SK-N-SH treated with all-trans-retinoic acid at 6 μM for 48 hours (cell line): ENCODE results near the gene SACS.

Experiments used
- ATAC-seq: fragments of 200-7000 bp; cut with Tn5 transposase; 3 replicates; pipeline ENCODE4 v1.9.1; 2020; ENCODE audit warnings: mild to moderate bottlenecking, moderate library complexity
- ARNTL ChIP-seq: fragments of 450-650 bp; formaldehyde crosslinking; IDR thresholded peaks from 2 replicates; pipeline ENCODE4 v1.5.0; 2020; ENCODE audit warnings: low read depth, mild to moderate bottlenecking, moderate library complexity, borderline replicate concordance
- BACH2 ChIP-seq: fragments of 250-450 bp; sonication (Bioruptor Pico); IDR thresholded peaks from 2 replicates; pipeline ENCODE4 v1.9.0; 2021; ENCODE audit warnings: mild to moderate bottlenecking, borderline replicate concordance
- CREB5 ChIP-seq: fragments of 250-450 bp; sonication (Bioruptor Pico); IDR thresholded peaks from 2 replicates; pipeline ENCODE4 v1.5.1; 2020; ENCODE audit warnings: low read depth, mild to moderate bottlenecking, moderate library complexity
- CSDC2 ChIP-seq: fragments of 250-450 bp; sonication (Bioruptor Pico); IDR thresholded peaks from 2 replicates; pipeline ENCODE4 v1.5.0; 2020; ENCODE audit warnings: mild to moderate bottlenecking, moderate library complexity
- GLIS3 ChIP-seq: fragments of 250-450 bp; sonication (Bioruptor Pico); IDR thresholded peaks from 2 replicates; pipeline ENCODE4 v1.5.0; 2020; ENCODE audit warnings: mild to moderate bottlenecking, moderate library complexity
- ISL1 ChIP-seq: fragments of 250-450 bp; sonication (Bioruptor Pico); IDR thresholded peaks from 2 replicates; pipeline ENCODE4 v2.1.2; 2022; ENCODE audit warnings: mild to moderate bottlenecking, moderate library complexity
- OSR1 ChIP-seq: fragments of 250-450 bp; sonication (Bioruptor Pico); IDR thresholded peaks from 2 replicates; pipeline ENCODE4 v1.8.0; 2022; ENCODE audit warnings: moderate library complexity, mild to moderate bottlenecking, inconsistent platforms
- PATZ1 ChIP-seq: fragments of 250-450 bp; sonication (Bioruptor Pico); IDR thresholded peaks from 2 replicates; pipeline ENCODE4 v1.8.0; 2020; ENCODE audit warnings: mild to moderate bottlenecking, moderate library complexity, borderline replicate concordance
- PPARA ChIP-seq: fragments of 250-450 bp; sonication (Bioruptor Pico); IDR thresholded peaks from 2 replicates; pipeline ENCODE4 v1.5.0; 2020; ENCODE audit warnings: mild to moderate bottlenecking, borderline replicate concordance
- RARB ChIP-seq: fragments of 250-450 bp; sonication (Bioruptor Pico); IDR thresholded peaks from 2 replicates; pipeline ENCODE4 v1.8.0; 2021; ENCODE audit warnings: mild to moderate bottlenecking, moderate library complexity
- SNAI2 ChIP-seq: fragments of 250-450 bp; sonication (Bioruptor Pico); IDR thresholded peaks from 2 replicates; pipeline ENCODE4 v1.5.0; 2020; ENCODE audit warnings: mild to moderate bottlenecking, moderate library complexity
- TCF4 ChIP-seq: fragments of 250-450 bp; sonication (Bioruptor Pico); IDR thresholded peaks from 2 replicates; pipeline ENCODE4 v1.8.0; 2021; ENCODE audit warnings: mild to moderate bottlenecking, moderate library complexity, borderline replicate concordance
- TOX ChIP-seq: fragments of 250-450 bp; sonication (Bioruptor Pico); IDR thresholded peaks from 2 replicates; pipeline ENCODE4 v1.8.0; 2021; ENCODE audit warnings: mild to moderate bottlenecking, moderate library complexity, borderline replicate concordance
- ZC3H10 ChIP-seq: fragments of 250-450 bp; sonication (Bioruptor Pico); IDR thresholded peaks from 2 replicates; pipeline ENCODE4 v1.5.1; 2021; ENCODE audit warnings: mild to moderate bottlenecking, moderate library complexity
- ZFP3 ChIP-seq: fragments of 250-450 bp; sonication (Bioruptor Pico); IDR thresholded peaks from 2 replicates; pipeline ENCODE4 v1.5.0; 2020; ENCODE audit warnings: mild to moderate bottlenecking, moderate library complexity
- ZFP30 ChIP-seq: fragments of 450-650 bp; formaldehyde crosslinking; IDR thresholded peaks from 2 replicates; pipeline ENCODE4 v1.5.0; 2022; ENCODE audit warnings: mild to moderate bottlenecking, moderate library complexity
- ZNF565 ChIP-seq: fragments of 450-650 bp; formaldehyde crosslinking; conservative IDR thresholded peaks from 2 replicates; pipeline ENCODE4 v1.5.0; 2020; ENCODE audit warnings: low read depth, mild to moderate bottlenecking, moderate library complexity
- ZNF70 ChIP-seq: fragments of 450-650 bp; formaldehyde crosslinking; IDR thresholded peaks from 2 replicates; pipeline ENCODE4 v1.5.0; 2020; ENCODE audit warnings: mild to moderate bottlenecking, moderate library complexity
- ZNF8 ChIP-seq: fragments of 450-650 bp; formaldehyde crosslinking; IDR thresholded peaks from 2 replicates; pipeline ENCODE4 v1.5.0; 2020; ENCODE audit warnings: mild to moderate bottlenecking, moderate library complexity
- TF ChIP-seq, protein P1 (sequence below): fragments of 250-450 bp; sonication (Bioruptor Pico); IDR thresholded peaks from 2 replicates; pipeline ENCODE4 v1.5.1; 2021; ENCODE audit warnings: mild to moderate bottlenecking, moderate library complexity
- TF ChIP-seq, protein P2 (sequence below): fragments of 250-450 bp; sonication (Bioruptor Pico); IDR thresholded peaks from 2 replicates; pipeline ENCODE4 v1.8.0; 2021; ENCODE audit warnings: low read depth, mild to moderate bottlenecking, moderate library complexity, borderline replicate concordance

SACS gene

DNA sequence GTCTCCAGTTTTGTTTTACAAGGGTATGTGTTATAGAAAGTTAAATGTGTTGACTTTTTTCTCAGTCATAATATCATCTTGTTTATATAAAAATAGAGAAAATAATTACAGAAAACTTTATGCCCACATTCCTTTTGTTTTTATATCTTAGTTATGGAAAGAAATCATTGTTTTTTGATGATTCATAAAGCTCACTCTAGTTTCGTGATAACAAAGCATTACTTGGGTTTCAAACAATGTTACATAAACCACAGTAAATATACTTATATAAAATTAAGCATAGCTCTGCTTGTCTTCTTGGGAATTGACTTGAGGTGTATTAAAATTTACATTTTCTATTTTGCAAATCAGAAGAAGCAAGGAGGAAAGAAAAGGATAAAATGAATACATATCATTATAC, 140.9 kb downstream of the SACS start:
- no peak for ATAC-seq
- TF ChIP-seq ZNF8 (CRISPR knock-in tag) (no peak), OSR1 (no peak), ZFP3 (CRISPR knock-in tag) (no peak), TOX (CRISPR knock-in tag) (no peak)

DNA sequence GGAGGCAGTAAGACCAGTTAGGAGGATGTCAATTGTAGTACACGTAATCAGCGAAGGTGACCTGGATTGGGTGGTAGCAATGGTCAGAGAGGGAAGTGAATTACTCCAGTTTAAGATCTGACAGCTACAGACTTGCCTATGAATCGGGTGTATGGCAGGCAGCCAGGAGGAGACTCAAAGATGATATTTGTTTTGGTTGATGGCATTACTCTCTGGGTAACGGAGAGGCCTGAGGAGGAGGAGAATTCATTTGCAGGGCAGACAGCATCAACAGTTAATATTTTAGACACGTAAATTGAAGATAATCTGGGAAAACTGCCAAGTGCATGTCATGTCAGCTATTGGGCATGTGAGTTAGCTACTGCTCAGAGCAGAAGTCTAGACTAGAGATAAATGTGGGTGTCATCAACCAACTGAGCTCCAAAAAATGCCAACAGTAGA, 143.6 kb downstream of the SACS start:
- TF ChIP-seq BACH2 (CRISPR knock-in tag) (no peak), CREB5 (CRISPR knock-in tag) (no peak), ARNTL (no peak), ISL1 (CRISPR knock-in tag) (peak; percentile 82), RARB (CRISPR knock-in tag) (no peak), OSR1 (no peak), GLIS3 (no peak), TCF4 (CRISPR knock-in tag) (no peak), ZNF8 (CRISPR knock-in tag) (no peak)
- peak; percentile 89 for ATAC-seq

- ATAC-seq = no peak
These were observed 144.5 kb downstream of the SACS start for GRCh38 chr13:23288995-23289394.

GRCh38 chr13:23288564-23288963, 144.9 kb downstream of the SACS start:
- no peak for ATAC-seq
- TF ChIP-seq CREB5 (CRISPR knock-in tag) (no peak), OSR1 (no peak), ZFP30 (CRISPR knock-in tag) (no peak), GLIS3 (no peak), ZC3H10 (no peak), ZNF565 (CRISPR knock-in tag) (no peak), BACH2 (CRISPR knock-in tag) (no peak), CSDC2 (CRISPR knock-in tag) (no peak)

More at GRCh38 chr13:23288995-23289394, 144.5 kb downstream of the SACS start:
- TF ChIP-seq ZNF70 (CRISPR knock-in tag) = no peak
- no peak for TF ChIP-seq RARB (CRISPR knock-in tag)
- no peak for TF ChIP-seq ZNF565 (CRISPR knock-in tag)
- TF ChIP-seq PATZ1 (CRISPR knock-in tag) = no peak
- no peak for TF ChIP-seq TOX (CRISPR knock-in tag)
- TF ChIP-seq PPARA (CRISPR knock-in tag) = no peak
- no peak for TF ChIP-seq GLIS3
- TF ChIP-seq SNAI2 (CRISPR knock-in tag) = no peak
- TF ChIP-seq OSR1 = no peak
- TF ChIP-seq ARNTL = no peak
- TF ChIP-seq, protein P1, sequence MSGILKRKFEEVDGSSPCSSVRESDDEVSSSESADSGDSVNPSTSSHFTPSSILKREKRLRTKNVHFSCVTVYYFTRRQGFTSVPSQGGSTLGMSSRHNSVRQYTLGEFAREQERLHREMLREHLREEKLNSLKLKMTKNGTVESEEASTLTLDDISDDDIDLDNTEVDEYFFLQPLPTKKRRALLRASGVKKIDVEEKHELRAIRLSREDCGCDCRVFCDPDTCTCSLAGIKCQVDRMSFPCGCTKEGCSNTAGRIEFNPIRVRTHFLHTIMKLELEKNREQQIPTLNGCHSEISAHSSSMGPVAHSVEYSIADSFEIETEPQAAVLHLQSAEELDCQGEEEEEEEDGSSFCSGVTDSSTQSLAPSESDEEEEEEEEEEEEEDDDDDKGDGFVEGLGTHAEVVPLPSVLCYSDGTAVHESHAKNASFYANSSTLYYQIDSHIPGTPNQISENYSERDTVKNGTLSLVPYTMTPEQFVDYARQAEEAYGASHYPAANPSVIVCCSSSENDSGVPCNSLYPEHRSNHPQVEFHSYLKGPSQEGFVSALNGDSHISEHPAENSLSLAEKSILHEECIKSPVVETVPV (CRISPR knock-in tag) = no peak
- TF ChIP-seq CSDC2 (CRISPR knock-in tag) = no peak
- no peak for TF ChIP-seq ZC3H10
- TF ChIP-seq TCF4 (CRISPR knock-in tag) = no peak
- TF ChIP-seq, protein P2, sequence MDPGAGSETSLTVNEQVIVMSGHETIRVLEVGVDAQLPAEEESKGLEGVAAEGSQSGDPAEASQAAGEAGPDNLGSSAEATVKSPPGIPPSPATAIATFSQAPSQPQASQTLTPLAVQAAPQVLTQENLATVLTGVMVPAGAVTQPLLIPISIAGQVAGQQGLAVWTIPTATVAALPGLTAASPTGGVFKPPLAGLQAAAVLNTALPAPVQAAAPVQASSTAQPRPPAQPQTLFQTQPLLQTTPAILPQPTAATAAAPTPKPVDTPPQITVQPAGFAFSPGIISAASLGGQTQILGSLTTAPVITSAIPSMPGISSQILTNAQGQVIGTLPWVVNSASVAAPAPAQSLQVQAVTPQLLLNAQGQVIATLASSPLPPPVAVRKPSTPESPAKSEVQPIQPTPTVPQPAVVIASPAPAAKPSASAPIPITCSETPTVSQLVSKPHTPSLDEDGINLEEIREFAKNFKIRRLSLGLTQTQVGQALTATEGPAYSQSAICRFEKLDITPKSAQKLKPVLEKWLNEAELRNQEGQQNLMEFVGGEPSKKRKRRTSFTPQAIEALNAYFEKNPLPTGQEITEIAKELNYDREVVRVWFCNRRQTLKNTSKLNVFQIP (CRISPR knock-in tag) = no peak
- no peak for TF ChIP-seq ZNF8 (CRISPR knock-in tag)
